ENCODE results near the gene HKDC1.
"Not testable (repeated sequence)": the region's sequence is repeated elsewhere in the genome, so short reads cannot be mapped to it uniquely, and the experiment has no call there.

Gene HKDC1

GRCh38 chr10:69275444-69275843 lies 55.3 kb downstream of the HKDC1 start:
- TF ChIP-seq CTCF (IDR thresholded peaks at IDR 0.05; ENCODE audit: low read depth, low read length, missing control alignments): no peak
- no peak overlapping the region for H3K4me3 ChIP-seq (replicated peaks; ENCODE audit: low read depth, low read length)
- DNase-seq (ENCODE audit: extremely low read depth, low read depth): no peak

GRCh38 chr10:69276503-69276902 lies 56.4 kb downstream of the HKDC1 start:
- TF ChIP-seq CTCF (IDR thresholded peaks at IDR 0.05; ENCODE audit: low read depth, low read length, missing control alignments): no peak

GRCh38 chr10:69278446-69278963 lies 58.4 kb downstream of the HKDC1 start, which contains the start of gene HK1:
HK1 (plus strand) TSS chr10:69278496.
- TF ChIP-seq CTCF (IDR thresholded peaks at IDR 0.05; ENCODE audit: low read depth, low read length, missing control alignments): no peak
- no peak for DNase-seq (ENCODE audit: extremely low read depth, low read depth)
- no peak within 1 kb of the TSS for H3K4me3 ChIP-seq (replicated peaks; ENCODE audit: low read depth, low read length)

More at GRCh38 chr10:69276503-69276902, 56.4 kb downstream of the HKDC1 start:
- DNase-seq (ENCODE audit: extremely low read depth, low read depth): no peak
- no peak overlapping the region for H3K4me3 ChIP-seq (replicated peaks; ENCODE audit: low read depth, low read length)

- no peak overlapping the region for H3K4me3 ChIP-seq (replicated peaks; ENCODE audit: low read depth, low read length)
- no peak for TF ChIP-seq CTCF (IDR thresholded peaks at IDR 0.05; ENCODE audit: low read depth, low read length, missing control alignments)
- DNase-seq (ENCODE audit: extremely low read depth, low read depth): no peak
These were observed 59.0 kb downstream of the HKDC1 start for GRCh38 chr10:69279110-69279509.

- no peak overlapping the region for H3K4me3 ChIP-seq (replicated peaks; ENCODE audit: low read depth, low read length)
- no peak for TF ChIP-seq CTCF (IDR thresholded peaks at IDR 0.05; ENCODE audit: low read depth, low read length, missing control alignments)
These were observed 61.6 kb downstream of the HKDC1 start for GRCh38 chr10:69281507-69282413.

GRCh38 chr10:69284402-69284801 lies 64.3 kb downstream of the HKDC1 start:
- H3K4me3 ChIP-seq (replicated peaks; ENCODE audit: low read depth, low read length); DNase-seq (ENCODE audit: extremely low read depth, low read depth): not testable (repeated sequence)

More at GRCh38 chr10:69281507-69282413, 61.6 kb downstream of the HKDC1 start:
- no peak for DNase-seq (ENCODE audit: extremely low read depth, low read depth)

- DNase-seq (ENCODE audit: extremely low read depth, low read depth): no peak
- no peak for TF ChIP-seq CTCF (IDR thresholded peaks at IDR 0.05; ENCODE audit: low read depth, low read length, missing control alignments)
- no peak overlapping the region for H3K4me3 ChIP-seq (replicated peaks; ENCODE audit: low read depth, low read length)
These were observed 65.6 kb downstream of the HKDC1 start for GRCh38 chr10:69285699-69286098.

Measured in HFF-Myc (cell line).